Inferior parietal cortex (tissue), 1 donor: ENCODE data around the gene INPP5D.
"Not testable (repeated sequence)": the region's sequence is repeated elsewhere in the genome, so short reads cannot be mapped to it uniquely, and the experiment has no call there.

Experiments used
- DNase-seq: peaks from one replicate; pipeline ENCODE4 v3.0.0-alpha.2; 2016; ENCODE audit errors: extremely low spot score

The INPP5D gene

DNA sequence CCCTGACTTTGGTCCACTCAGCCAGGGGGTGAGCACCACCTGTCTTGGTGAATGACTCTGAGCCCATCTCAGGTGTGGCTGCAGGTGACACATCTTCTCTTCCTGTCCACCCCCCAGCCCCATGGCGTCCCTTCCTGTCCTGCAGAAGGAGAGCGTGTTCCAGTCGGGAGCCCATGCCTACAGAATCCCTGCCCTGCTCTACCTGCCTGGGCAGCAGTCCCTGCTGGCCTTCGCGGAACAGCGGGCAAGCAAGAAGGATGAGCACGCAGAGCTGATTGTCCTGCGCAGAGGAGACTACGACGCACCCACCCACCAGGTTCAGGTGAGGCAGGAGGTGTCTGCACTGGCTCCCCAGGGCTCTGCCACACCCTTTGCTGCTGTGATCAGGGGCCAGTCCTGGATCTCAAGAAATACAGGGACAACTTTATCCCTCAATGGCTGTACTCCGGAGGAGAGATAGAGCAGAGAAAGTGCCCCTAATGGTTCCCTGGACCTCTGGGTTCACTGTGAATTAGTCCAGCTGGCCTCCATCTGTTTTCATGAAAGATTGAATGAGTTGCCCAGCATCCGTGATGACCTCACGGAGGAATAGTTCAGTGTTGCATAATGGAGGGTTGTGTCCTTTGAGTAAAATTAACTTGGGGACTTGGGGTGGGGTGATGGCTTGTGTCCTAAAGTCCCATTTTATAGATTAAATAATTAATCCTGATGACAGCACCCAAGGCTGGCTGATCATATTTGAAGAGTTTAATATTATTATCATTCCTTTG, 27.4 kb upstream of the INPP5D start, which contains the start of gene NEU2:
Gene NEU2 (plus strand): TSS at position 122 of the 770 bp plus-strand sequence. CDS start 0 bp downstream, at position 122.
- DNase-seq = no peak

DNA sequence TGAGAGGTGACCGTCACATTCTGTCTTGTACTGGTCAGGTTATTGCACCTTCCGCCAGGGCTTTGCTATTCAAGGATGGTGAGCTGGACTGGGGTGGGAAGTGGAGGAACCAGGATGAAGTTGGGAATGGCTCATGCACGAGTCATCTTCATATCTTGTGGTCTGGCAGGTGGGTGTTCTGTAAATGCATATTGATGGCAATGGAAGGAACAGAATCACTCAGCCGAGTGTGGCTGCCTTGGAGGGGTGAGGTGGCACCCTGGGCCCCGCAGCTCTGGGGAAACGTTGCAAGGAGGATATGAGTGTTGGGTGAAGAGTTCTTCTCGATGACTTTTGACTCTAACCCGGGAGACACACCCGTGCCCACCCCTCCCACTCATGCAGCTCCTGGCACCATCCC, 26.5 kb upstream of the INPP5D start:
- DNase-seq = no peak

DNA sequence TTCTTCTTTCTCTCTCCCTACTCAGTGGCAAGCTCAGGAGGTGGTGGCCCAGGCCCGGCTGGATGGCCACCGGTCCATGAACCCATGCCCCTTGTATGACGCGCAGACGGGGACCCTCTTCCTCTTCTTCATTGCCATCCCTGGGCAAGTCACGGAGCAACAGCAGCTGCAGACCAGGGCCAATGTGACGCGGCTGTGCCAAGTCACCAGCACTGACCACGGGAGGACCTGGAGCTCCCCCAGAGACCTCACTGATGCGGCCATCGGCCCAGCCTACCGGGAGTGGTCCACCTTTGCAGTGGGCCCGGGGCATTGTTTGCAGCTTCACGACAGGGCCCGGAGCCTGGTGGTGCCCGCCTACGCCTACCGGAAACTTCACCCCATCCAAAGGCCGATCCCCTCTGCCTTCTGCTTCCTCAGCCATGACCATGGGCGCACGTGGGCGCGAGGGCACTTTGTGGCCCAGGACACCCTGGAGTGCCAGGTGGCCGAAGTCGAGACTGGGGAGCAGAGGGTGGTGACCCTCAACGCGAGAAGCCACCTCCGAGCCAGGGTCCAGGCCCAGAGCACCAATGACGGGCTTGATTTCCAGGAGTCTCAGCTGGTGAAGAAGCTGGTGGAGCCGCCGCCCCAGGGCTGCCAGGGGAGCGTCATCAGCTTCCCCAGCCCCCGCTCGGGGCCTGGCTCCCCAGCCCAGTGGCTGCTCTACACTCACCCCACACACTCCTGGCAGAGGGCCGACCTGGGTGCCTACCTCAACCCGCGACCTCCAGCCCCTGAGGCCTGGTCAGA, 25.9 kb upstream of the INPP5D start:
- no peak for DNase-seq

DNA sequence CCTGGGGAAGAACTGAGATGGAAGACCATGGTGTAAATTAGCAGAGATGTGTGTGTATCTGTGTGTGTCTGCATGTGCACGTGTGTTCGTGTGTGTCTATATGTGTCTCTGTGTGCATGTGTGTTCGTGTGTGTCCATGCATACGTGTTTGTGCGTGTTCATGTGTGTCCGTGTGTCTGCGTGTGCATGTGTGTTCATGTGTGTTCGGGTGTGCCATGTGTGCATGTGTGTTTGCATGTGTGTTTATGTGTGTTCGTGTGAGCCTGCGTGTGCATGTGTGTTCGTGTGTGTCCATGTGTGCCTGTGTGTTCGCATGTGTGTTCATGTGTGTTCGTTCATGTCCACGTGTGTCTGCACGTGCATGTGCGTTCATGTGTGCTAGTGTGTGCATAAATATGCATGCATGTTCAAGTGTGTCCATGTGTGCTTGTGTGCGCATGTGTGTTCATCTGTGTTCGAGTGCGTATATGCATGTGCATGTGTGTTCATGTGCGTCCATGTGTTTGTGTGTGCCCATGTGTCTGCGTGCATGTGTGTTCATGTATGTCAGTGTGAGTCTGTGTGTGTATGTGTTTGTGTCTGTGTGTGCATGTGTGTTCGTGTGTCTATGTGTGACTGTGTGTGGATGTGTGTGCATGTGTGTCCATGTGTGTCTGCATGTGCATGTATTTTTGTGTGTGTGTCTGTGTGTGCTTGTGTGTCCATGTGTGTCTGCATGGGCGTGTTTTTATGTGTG, 24.5 kb upstream of the INPP5D start:
- no peak for DNase-seq

DNA sequence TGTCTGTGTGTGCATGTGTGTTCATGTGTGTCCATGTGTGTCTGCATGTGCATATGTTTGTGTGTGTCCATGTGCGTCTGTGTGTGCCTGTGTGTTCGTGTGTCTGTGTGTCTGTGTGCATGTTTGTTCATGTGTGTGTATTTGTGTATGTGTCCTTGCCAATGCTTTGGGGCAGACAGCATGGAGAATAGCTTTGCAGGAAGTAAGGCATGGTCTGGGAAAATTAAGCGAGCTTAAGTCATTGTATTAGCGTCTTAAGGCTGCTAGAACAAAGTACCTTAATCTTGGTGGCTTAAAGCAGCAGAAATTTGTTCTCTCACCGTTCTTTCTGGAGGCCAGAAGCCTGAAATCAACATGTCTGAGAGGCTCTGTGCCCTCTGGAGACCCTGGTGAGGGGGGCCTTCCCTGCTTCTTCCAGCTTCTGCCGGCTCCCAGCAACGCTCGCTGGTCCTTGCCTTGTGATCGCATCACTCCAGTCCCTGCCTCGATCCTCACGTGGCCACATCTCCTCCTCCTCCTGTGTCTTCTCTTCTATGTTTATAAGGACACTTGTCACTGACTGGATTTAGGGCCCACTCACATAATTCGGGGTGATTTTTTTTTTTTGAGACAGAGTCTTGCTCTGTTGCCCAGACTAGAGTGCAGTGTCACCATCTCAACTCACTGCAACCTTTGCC, 23.8 kb upstream of the INPP5D start:
- no peak for DNase-seq

DNA sequence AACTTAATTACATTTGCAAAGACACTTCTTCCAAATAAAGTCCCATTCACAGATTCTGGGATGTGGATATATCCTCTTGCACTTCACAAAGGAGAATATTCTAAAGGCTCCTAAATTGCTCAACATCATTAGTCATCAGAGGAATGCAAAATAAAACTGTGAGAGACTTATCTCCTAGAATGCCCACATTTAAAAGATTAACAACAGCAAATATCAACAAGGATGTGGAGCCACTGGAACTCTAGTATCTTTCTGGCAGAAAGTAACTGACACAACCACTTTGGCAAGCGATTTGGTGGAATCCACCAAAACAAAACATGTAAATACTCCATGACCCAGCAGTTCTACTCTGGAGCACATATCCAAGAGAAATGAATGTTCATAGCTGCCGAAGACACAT, 23.1 kb upstream of the INPP5D start:
- no peak for DNase-seq

DNA sequence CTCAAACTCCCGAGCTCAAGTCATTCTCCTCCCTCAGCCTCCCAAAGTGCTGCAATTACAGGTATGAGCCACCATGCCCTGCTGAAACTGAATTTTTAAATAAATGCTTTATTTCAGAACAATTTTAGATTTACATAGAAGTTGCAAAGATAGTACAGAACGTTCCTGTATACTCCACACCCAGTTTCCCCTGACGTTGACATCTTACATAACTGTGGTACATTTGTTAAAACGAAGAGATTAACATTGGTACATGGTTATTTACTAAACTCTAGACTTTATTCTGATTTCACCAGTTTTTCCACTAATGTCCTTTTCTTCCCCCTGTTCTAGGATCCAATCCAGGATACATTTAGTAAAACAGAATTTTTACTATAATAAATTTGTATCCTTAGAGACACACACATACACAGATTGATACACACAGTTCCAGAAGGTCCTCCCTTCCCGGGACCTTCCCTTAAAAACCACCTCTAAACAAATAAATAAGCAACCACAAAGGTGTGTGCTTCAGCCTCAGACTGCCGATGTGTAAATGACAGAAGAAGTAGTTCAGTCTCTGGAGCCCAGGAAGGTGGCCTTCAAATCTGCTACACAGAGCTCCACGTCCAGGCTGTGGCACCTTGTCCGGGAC, 20.8 kb upstream of the INPP5D start:
- DNase-seq = peak; percentile 56

DNA sequence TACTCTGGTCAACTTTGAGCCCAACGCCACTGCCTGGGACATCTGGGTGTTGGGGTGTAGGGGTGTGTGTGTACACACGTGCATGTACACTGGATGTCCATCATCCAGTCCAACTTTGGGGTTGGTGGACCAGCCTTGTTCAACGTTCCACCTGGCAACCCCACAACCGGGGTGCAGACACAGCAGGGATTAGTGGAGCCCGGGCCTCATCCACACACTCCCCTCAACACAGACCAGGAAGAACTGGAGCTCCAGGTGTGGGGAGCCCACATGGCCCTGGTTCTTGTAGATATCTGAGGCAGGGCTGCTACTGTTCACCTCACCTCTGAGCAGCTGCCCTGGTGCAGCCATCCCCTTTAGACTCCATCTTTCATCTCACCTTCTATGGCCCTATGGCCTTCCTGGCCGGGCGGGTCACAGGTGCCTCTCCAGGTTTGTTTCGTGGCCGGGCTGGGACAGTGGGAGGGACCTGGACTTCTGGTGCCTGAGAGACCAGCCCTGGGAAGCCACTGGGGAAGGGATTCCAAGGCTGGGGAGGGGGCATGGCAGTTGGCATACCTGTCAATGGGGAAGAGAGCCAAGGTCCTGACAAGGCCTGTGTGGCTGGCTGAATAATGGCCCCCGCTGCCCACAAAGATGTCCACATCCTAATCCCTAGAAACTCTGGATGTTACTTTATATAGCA, 20.2 kb upstream of the INPP5D start:
- no peak for DNase-seq

DNA sequence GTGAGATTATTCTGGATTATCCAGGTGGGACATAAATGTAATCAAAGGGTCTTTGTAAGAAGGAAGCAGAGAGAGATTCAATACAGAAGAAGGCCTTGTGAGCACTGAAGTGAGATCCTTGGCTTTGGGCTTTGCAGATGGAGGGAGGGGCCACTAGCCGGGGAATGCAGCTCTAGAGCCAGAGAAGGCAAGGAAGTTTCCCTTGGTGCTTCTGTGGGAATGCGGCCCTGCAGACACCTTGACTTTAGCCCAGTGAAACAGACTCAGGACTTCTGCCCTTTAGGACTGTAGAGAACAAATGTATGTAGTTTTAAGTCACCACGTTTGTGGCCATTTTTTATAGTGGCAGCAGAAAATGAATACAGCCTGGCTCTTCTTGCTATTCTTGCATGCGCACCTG, 19.6 kb upstream of the INPP5D start:
- DNase-seq = no peak

DNA sequence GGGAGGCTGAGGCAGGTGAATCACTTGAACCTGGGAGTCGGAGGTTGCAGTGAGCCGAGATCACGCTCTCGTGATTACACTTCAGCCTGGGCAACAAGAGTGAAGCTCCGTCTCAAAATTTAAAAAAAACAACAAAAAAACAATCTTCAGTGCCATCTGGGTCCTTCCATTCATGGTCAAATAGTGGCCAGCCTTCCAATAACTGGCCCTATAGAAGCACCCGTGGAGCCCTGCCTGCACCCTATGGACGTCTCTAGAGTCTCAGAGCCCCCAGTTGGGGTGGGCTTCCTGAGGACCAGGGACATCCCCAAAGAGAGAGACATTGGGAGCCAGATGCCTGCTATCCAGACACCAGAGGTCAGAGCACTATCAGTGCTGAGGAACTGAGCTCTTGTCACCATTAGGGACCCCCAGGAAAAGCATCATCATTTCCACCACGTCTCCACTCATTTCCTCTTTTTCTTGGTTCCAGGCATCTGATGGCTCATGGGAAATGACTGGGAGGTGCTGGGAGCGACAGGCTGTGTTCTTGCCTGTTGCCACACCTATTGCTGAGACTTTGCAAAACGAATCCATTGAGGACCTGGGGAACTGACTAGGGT, 18.3 kb upstream of the INPP5D start:
- DNase-seq = no peak

DNA sequence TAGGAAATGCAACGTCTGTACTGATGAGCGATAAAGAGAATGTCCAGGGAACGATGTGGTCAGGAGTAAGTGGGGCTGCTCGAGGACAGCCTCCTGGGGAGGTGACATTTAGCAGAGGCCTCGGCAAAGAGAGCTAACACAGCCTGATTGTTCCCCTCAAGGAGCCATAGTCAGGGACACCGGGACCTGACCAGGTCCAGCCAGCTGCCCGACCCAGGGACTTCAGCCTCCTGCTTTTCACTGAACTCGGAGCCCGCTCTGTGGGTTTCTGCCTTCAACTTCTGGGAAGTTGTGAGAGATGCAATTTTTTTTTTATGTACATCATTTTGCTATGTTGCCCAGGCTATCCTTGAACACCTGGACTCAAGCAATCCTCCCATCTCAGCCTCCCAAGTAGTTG, 17.6 kb upstream of the INPP5D start:
- no peak for DNase-seq

DNA sequence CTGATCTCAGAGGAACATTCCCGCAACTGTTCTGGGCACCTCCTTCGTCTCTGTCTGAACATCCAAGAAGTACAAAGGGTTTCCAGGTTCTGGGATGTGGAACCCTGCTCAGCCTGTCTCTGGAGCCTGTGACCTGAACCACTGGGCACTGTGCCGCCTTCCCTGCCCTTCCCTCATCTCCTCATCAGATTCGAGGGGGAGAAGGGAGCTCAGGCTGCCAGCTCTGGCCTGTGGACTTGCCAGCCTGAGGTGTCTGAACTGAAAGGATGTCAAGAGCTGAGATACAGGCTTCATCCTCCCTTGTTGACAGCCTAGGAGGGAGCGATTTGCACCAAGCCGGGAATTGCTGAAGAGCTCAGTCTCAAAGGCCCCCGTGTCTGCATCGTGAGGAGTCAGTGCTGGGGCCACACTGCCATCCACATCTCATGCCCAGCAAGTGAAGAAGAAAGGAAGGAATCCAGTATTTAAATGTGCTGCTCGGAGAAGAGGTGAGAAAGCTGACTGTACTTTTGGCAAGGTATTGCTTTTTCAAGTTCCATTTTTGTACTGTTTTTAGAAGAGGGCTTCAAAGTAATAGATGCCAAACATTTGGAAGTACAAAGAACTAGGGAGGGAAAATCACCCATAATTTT, 15.1 kb upstream of the INPP5D start:
- DNase-seq = peak; percentile 49

DNA sequence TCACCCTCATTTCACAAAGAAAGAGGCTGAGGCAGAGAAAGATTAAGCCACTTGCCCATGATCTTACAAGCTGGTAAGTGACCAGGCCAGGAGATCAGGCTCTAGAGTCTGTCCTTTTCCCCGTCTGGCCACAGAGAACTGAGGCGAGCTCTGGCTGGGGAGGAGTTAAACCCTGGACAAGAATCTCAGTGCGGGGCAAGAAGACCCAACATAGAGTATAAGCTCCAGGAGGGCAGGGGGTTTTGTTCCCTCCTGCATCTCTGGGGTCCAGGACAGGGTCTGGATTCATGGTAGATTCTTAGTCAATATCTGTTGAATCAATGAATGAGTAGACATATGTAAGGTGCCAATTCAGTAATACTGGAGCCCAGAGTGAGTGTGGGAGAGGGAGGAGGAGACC, 12.9 kb upstream of the INPP5D start:
- DNase-seq = no peak

DNA sequence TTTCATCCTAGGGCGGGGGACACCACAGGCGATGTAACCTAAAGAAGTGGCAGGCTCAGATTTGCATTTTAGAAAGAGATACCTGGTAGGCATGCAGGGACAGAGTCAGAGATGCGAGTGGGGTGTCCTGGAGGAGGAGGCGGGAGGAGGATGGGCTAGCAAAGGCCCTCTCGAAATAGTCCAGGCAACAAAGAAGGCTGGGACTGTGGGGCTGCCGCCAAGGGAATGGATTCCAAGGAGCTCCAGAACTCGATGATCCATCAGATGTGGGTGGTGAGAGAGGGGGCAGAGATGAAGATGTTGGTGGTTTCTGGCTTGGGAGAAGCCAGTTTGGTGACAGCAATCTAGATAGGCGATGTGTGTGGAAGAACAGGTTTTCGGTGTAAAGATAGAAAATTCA, 12.5 kb upstream of the INPP5D start:
- DNase-seq = peak; percentile 56

DNA sequence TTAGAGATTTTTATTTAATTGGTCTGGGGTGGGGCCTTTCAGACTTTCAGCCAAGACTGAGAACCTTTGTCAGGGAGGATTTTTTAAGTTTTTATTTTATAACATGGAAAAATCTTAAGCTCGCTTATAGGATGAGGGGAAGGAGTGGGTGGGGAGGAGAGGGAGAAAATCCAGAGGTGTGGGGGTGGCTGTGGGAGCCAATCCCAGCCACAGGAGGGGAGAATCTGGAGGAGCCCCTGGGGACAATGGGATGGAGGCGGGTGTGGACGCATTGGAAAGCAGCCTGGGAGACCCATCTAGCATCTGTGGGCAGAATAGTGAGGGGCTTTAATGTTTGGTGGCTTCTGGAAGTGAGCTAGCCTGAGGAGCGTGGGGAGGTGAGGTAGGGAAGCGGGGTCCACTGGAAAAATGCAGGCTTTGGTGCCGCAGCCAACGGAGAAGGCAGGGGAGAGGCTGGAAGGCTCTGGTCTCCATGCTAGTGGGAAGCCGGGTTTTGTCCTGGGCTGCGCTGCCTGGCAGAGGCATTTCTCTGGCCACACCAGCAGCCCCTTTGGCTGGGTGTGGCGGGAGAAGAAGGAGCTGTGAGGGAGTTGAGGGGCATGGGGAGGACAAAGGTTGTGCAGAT, 11.5 kb upstream of the INPP5D start:
- DNase-seq = no peak

DNA sequence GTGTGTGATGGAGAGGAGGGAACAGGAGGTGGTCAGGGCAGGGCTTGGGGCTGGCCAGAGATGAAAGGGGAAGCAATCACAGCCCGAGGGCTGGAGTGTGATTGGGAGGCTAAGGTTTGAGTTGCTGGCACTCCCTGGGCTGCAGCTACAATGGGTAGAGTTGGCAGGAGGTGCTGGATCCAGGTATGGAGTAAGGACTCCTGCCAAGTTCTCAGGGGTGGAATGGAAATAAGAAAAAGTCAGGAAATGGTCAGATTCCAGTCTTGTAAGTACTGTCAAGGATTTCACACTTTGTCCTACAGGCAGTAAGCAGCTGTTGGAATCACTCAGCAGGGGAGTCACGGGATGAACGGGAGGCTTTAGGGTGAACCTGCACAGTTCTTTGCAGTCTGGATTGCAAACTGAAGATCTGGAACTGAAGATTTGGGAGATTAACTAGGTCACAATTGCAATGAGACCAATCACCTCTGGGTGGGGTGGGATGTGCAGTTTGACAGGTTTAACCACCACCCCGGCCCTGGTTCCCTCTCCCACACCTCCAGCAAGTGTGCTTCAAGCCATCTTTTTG, 10.9 kb upstream of the INPP5D start:
- no peak for DNase-seq

DNA sequence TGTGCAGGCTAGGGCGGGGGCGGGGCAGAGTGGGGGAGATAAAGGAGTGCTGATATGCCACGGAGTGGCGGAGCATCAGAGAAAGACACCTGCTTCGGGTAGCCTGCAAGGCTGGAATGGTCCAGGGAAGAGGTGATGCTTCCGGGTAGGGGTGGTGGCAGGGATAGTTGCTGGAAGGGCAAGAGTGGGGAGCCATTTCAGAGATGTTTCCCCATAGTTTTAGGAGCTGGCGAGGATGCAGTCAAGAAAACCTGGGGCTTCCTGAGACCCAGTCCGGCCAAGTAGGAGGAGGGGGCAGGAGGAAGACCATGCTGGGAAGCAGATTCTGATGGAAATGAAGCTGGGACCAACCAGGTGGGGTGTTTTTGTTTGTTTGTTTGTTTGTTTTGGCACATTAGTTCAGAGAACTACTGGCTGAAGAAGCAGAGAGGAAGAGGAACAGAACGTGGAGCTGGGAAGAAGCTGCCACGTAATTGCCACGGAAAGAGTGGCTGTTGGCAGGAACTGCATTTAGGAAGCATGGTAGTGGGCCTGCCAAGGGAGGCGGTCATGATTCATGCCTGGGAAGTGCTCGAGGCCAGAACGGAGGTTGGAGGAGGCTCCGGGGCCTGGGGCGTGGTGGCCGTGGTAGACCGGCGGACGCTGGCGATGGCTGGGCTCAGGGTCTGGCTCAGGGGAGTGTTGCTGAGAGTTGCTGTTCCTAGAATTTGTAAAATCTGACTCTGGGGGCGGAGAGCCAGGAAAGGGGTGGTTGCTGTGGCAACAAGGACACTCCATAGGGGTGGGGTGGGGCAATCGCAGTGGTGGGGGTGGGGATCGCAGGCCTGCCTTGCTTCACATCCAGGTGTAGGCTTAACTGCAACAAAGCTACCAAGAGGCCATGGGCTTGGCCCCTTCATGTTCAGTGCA, 8.6 kb upstream of the INPP5D start:
- no peak for DNase-seq

DNA sequence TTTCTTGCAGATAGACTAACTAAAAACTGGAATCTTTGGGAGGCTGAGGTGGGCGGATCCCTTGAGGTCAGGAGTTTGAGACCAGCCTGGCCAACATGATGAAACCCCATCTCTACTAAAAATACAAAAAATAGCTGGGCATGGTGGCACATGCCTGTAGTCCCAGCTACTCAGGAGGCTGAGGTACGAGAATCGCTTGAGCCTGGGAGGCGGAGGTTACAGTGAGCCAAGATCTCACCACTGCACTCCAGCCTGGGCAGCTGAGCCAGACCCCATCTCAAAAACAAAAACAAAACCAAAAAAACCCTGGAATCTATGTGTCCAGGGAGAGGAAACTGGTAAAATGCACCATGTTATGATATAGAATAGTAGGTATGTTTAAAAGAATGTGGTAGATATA, 7.6 kb upstream of the INPP5D start:
- DNase-seq = not testable (repeated sequence)
